B cell (primary cell): ENCODE measurements around the gene HOXD3. TPM values are rescaled to one million over a fixed set of nuclear protein-coding genes. Genes with fewer than 3 reads are reported as not detected.

Experiments used
- ATAC-seq: fragments of 200-7000 bp; cut with Tn5 transposase; one replicate; pipeline ENCODE4 v1.10.0; 2021; ENCODE audit warnings: low read depth, mild to moderate bottlenecking, moderate number of reproducible peaks, moderate library complexity
- CTCF ChIA-PET: fragments of 350-600 bp; sonication (Branson Sonifier 250); formaldehyde crosslinking; loops from one replicate; lab custom pipeline; 2021; ENCODE audit warnings: antibody characterized with exemption, inconsistent platforms; lab: Charles Lee
- POLR2A ChIA-PET: fragments of 350-600 bp; sonication (Branson Sonifier 250); formaldehyde crosslinking; loops from one replicate; lab custom pipeline; 2021; ENCODE audit warnings: antibody characterized with exemption; lab: Charles Lee
- DNase-seq: peaks from one replicate; pipeline ENCODE4 v3.0.0; 2013
- H2AFZ ChIP-seq: 2 replicates; pipeline ENCODE4 v1.6.1; 2012; ENCODE audit warnings: mild to moderate bottlenecking, low read depth, low read length; ENCODE audit not compliant: insufficient read depth, poor library complexity, severe bottlenecking
- H3K27ac ChIP-seq, 2 donors: 1 replicate in 1 of 2; 2 replicates in 1 of 2; pipeline ENCODE4 v1.5.1; 2012 to 2013; ENCODE audit warnings: low read length in 2 of 2, mild to moderate bottlenecking in 2 of 2, moderate library complexity in 1 of 2
- H3K27me3 ChIP-seq, 4 experiments: fragments of 200-600 bp in 1 of 4; sonication (generic) in 1 of 4; replicated peaks in 1 of 4; 1 replicate in 2 of 4; 2 replicates in 2 of 4; pipeline versions ENCODE4 v1.6.1 to v1.7.0; 2013 to 2016; ENCODE audit warnings: low read length in 3 of 4, mild to moderate bottlenecking in 2 of 4, mixed read lengths in 1 of 4, moderate library complexity in 1 of 4; ENCODE audit not compliant: insufficient read depth in 4 of 4, control insufficient read depth in 3 of 4; ENCODE audit errors: control extremely low read depth in 1 of 4
- H3K36me3 ChIP-seq, 2 experiments: replicated peaks in 1 of 2; 1 replicate in 1 of 2; 2 replicates in 1 of 2; pipeline versions ENCODE4 v1.6.1 to v1.7.1; 2013; ENCODE audit warnings: low read length in 1 of 2; ENCODE audit not compliant: insufficient read depth in 2 of 2, control insufficient read depth in 1 of 2; ENCODE audit errors: control extremely low read depth in 1 of 2, extremely low read depth in 1 of 2
- H3K4me1 ChIP-seq, 2 donors: fragments of 200-600 bp in 1 of 2; sonication (generic) in 1 of 2; 1 replicate in 1 of 2; 2 replicates in 1 of 2; pipeline versions ENCODE4 v1.5.1 to v1.6.1; 2013 to 2017; ENCODE audit warnings: low read length in 2 of 2; ENCODE audit not compliant: control insufficient read depth in 2 of 2, insufficient read depth in 2 of 2
- H3K4me2 ChIP-seq: replicated peaks from 2 replicates; pipeline ENCODE3; 2012; ENCODE audit warnings: mild to moderate bottlenecking, low read depth, low read length; ENCODE audit not compliant: poor library complexity, severe bottlenecking
- H3K4me3 ChIP-seq, 5 experiments: fragments of 200-600 bp in 1 of 5; sonication (generic) in 1 of 5; 1 replicate in 3 of 5; 2 replicates in 2 of 5; pipeline versions ENCODE4 v1.5.1 to v1.7.0; 2011 to 2016; ENCODE audit warnings: low read length in 4 of 5, mild to moderate bottlenecking in 4 of 5, low read depth in 2 of 5, control low read depth in 1 of 5, moderate library complexity in 1 of 5; ENCODE audit not compliant: insufficient read depth in 1 of 5; ENCODE audit errors: control extremely low read depth in 1 of 5, extremely low read depth in 1 of 5
- H3K79me2 ChIP-seq: fragments of 200-600 bp; sonication (generic); one replicate; pipeline ENCODE4 v1.6.0; 2016; ENCODE audit warnings: low read length; ENCODE audit not compliant: control insufficient read depth, insufficient read depth
- H3K9ac ChIP-seq: fragments of 200-600 bp; sonication (generic); 2 replicates; pipeline ENCODE4 v1.6.1; 2017; ENCODE audit warnings: mild to moderate bottlenecking, low read length, moderate library complexity
- H3K9me3 ChIP-seq, 3 donors: one replicate each; pipeline versions ENCODE4 v1.6.1 to v1.7.1; 2013; ENCODE audit warnings: low read length in 2 of 3; ENCODE audit not compliant: control insufficient read depth in 2 of 3, insufficient read depth in 1 of 3; ENCODE audit errors: control extremely low read depth in 1 of 3
- H4K20me1 ChIP-seq: 2 replicates; pipeline ENCODE4 v1.6.0; 2012; ENCODE audit warnings: mild to moderate bottlenecking, low read length; ENCODE audit not compliant: insufficient read depth, control insufficient read depth, poor library complexity, severe bottlenecking
- H3K27ac Mint-ChIP-seq: one replicate; pipeline ENCODE4 v1.8.0; 2021; ENCODE audit warnings: mixed read lengths
- H3K27me3 Mint-ChIP-seq: one replicate; pipeline ENCODE4 v1.8.0; 2021; ENCODE audit warnings: mixed read lengths
- H3K4me1 Mint-ChIP-seq: one replicate; pipeline ENCODE4 v1.8.0; 2021; ENCODE audit warnings: mixed read lengths
- H3K4me3 Mint-ChIP-seq: one replicate; pipeline ENCODE4 v1.8.0; 2021; ENCODE audit warnings: mixed read lengths
- H3K9me3 Mint-ChIP-seq: one replicate; pipeline ENCODE4 v1.8.0; 2022; ENCODE audit warnings: mixed read lengths; ENCODE audit not compliant: insufficient read depth
- EZH2 ChIP-seq: IDR thresholded peaks from 2 replicates; pipeline ENCODE4 v1.6.1; 2012; ENCODE audit warnings: borderline replicate concordance, low read depth, mild to moderate bottlenecking, moderate library complexity, low read length; ENCODE audit not compliant: insufficient read depth, poor library complexity, severe bottlenecking
- WGBS: methylation state at CpG from one replicate; pipeline ENCODE4 v1.1.5; 2013; ENCODE audit warnings: missing lambda C conversion rate; ENCODE audit not compliant: insufficient coverage; 5-methylcytosine and 5-hydroxymethylcytosine counted together
- intact Hi-C: fragments of 100-400 bp; cut with micrococcal nuclease; formaldehyde crosslinking; loops from one replicate; pipeline ENCODE4 v1.10.0; 2022
- polyA plus RNA-seq: library from polyadenylated mRNA; depleted of rRNA; stranded (reverse); fragments of >200 nt; gene quantifications from 2 replicates; pipeline ENCODE4 v1.2.3, GENCODE V29; 2012
- total RNA-seq, 2 donors: library from RNA; stranded (reverse); fragments of 120-200 nt in 1 of 2; gene quantifications; 1 replicate in 1 of 2; 2 replicates in 1 of 2; pipeline versions ENCODE4 v1.2.3 to v1.2.4, GENCODE V29; 2013 to 2022
- TF ChIP-seq, protein P1 (sequence below): fragments of 200-600 bp; IDR thresholded peaks from one replicate; pipeline ENCODE4 v1.8.0; 2022; ENCODE audit warnings: antibody characterized with exemption, mild to moderate bottlenecking

The HOXD3 gene
- total and polyA plus RNA-seq, 2 donors (not counting 1 experiment from before 2014, with no cell fraction given) = not detected

DNA sequence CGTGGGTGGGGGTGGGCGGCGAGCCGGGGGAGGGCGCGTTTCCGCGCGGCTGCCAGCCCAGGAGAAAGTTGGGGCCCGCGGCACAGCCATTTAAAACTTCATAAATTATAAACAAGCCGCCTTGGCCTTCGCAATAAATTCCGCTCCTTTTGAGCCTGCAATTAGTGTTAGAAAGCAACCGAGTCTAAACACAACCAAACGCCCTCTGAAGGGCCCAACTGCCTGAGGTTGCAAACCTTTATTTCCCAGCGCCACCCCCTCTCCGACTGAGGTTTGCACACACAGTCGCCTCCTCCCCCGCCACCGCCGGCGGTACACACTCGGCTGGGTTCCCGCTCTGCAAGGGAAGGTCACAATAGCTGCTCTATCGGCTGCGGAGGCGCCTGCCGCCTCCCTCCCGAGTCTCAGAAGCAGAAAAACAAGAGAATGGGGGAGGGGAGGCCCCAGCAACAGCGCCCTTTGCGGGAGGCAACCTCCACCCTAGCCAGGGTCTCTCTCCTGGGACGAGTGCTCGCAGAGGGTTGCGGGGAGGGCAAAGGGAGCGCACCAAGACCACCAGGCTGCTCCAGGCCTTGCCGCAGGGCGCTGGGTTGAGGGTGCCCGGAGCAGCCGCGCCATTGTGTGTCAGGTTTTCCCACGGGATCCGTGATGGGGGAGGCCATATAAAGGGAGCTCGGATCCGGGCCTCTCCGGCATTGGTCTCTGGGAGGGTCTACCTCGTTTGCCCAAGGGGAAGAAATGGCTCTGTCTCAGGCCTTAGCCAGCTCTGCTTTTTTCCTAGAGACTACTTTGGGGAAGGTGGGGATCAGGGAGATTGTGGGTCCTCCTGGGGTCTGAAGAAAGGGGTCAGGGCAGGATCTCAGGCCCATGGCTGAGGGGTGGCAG is 18.0 kb downstream of the HOXD3 start:
- intact Hi-C loops = no loop called here
- Histone ChIP-seq H3K9ac (no peak overlapping the region), H3K4me3 (no peak overlapping the region), H2AFZ (peak overlapping the region; percentile 22), H3K79me2 (no peaks in the 10 kb centered on the region), H3K36me3 (no peaks in the 10 kb centered on the region), H3K27me3 (peaks cover 0 to 85% (median 56%) of the 10 kb centered on the region in 4 experiments), H3K27ac (no peak overlapping the region), H3K4me1 (peaks cover 4 to 12% of the 10 kb centered on the region in 2 donors), H3K4me2 (no peak overlapping the region), H3K9me3 (peaks cover 0 to 23% (median 0%) of the 10 kb centered on the region in 3 donors), H4K20me1 (no peaks in the 10 kb centered on the region)
- no peaks in the 10 kb centered on the region for H3K9me3 Mint-ChIP-seq
- ChIA-PET POLR2A (no interaction called here), CTCF (no interaction called here)
- H3K27ac Mint-ChIP-seq = no peak overlapping the region
- WGBS = 7% methylated on average over 36 of the region's 47 CpGs
- peaks cover 79% of the 10 kb centered on the region for H3K27me3 Mint-ChIP-seq
- no peak for ATAC-seq
- peaks cover 9% of the 10 kb centered on the region for H3K4me1 Mint-ChIP-seq
- DNase-seq = no peak
- TF ChIP-seq, protein P1, sequence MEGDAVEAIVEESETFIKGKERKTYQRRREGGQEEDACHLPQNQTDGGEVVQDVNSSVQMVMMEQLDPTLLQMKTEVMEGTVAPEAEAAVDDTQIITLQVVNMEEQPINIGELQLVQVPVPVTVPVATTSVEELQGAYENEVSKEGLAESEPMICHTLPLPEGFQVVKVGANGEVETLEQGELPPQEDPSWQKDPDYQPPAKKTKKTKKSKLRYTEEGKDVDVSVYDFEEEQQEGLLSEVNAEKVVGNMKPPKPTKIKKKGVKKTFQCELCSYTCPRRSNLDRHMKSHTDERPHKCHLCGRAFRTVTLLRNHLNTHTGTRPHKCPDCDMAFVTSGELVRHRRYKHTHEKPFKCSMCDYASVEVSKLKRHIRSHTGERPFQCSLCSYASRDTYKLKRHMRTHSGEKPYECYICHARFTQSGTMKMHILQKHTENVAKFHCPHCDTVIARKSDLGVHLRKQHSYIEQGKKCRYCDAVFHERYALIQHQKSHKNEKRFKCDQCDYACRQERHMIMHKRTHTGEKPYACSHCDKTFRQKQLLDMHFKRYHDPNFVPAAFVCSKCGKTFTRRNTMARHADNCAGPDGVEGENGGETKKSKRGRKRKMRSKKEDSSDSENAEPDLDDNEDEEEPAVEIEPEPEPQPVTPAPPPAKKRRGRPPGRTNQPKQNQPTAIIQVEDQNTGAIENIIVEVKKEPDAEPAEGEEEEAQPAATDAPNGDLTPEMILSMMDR = no peak
- TF ChIP-seq EZH2 = no peak
- no peak overlapping the region for H3K4me3 Mint-ChIP-seq
